IMR-90 (cell line): Measurements from ENCODE around the gene AKAP13.

Experiments
- BHLHE40 ChIP-seq: fragments of 150-350 bp; IDR thresholded peaks from 2 replicates; pipeline ENCODE4 v1.6.1; 2016; ENCODE audit warnings: mild to moderate bottlenecking, low read depth, low read length
- CHD1 ChIP-seq: IDR thresholded peaks from 2 replicates; pipeline ENCODE4 v1.6.1; 2012; ENCODE audit warnings: low read depth, low read length, improper control_type of control experiment
- FOS ChIP-seq: fragments of 150-350 bp; IDR thresholded peaks from 2 replicates; pipeline ENCODE4 v1.6.1; 2016; ENCODE audit warnings: low read depth, low read length
- MAFK ChIP-seq: IDR thresholded peaks from 2 replicates; pipeline ENCODE4 v1.6.1; 2012; ENCODE audit warnings: low read depth, low read length, improper control_type of control experiment
- MAZ ChIP-seq: IDR thresholded peaks from 2 replicates; pipeline ENCODE4 v1.6.1; 2012; ENCODE audit warnings: low read depth, mild to moderate bottlenecking, low read length, improper control_type of control experiment, moderate library complexity, borderline replicate concordance
- POLR2A ChIP-seq: IDR thresholded peaks from 2 replicates; pipeline ENCODE4 v1.6.1; 2012; ENCODE audit warnings: mild to moderate bottlenecking, low read depth, low read length
- RAD21 ChIP-seq: IDR thresholded peaks from 2 replicates; pipeline ENCODE4 v1.6.1; 2012; ENCODE audit warnings: low read length, improper control_type of control experiment
- RCOR1 ChIP-seq: IDR thresholded peaks from 2 replicates; pipeline ENCODE4 v1.6.1; 2012; ENCODE audit warnings: mild to moderate bottlenecking, low read length, improper control_type of control experiment; ENCODE audit not compliant: insufficient replicate concordance
- TF ChIP-seq, protein P1 (sequence below): conservative IDR thresholded peaks from 2 replicates; pipeline ENCODE4 v1.5.1; 2012; ENCODE audit warnings: mild to moderate bottlenecking, low read depth, low read length, improper control_type of control experiment
- TF ChIP-seq, protein P2 (sequence below): fragments of 150-350 bp; IDR thresholded peaks from 2 replicates; pipeline ENCODE4 v1.6.1; 2016; ENCODE audit warnings: low read depth, mild to moderate bottlenecking, low read length, moderate library complexity, borderline replicate concordance
- TF ChIP-seq, protein P3 (sequence below): fragments of 150-350 bp; IDR thresholded peaks from 2 replicates; pipeline ENCODE4 v1.6.1; 2017; ENCODE audit warnings: mild to moderate bottlenecking, antibody characterized with exemption, low read length, low read depth

DNA sequence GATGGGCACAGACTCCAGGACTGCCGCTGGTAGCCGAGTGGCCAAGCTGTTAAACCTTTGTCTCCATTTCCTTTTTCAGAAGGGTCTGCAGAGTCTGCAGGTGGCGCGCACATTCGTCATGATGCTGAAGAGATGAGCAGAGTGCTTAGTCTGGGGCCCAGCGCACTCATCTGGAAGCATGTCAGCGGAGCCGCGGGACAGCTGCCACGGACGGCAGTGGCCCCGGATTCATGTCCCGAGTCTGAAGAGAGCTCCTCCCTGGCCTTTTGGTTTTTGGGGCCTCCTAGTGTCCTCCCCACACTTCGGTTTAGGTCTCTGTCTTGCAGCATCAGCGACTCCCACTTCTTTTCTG is 371.7 kb downstream of the AKAP13 start:
- TF ChIP-seq, protein P1, sequence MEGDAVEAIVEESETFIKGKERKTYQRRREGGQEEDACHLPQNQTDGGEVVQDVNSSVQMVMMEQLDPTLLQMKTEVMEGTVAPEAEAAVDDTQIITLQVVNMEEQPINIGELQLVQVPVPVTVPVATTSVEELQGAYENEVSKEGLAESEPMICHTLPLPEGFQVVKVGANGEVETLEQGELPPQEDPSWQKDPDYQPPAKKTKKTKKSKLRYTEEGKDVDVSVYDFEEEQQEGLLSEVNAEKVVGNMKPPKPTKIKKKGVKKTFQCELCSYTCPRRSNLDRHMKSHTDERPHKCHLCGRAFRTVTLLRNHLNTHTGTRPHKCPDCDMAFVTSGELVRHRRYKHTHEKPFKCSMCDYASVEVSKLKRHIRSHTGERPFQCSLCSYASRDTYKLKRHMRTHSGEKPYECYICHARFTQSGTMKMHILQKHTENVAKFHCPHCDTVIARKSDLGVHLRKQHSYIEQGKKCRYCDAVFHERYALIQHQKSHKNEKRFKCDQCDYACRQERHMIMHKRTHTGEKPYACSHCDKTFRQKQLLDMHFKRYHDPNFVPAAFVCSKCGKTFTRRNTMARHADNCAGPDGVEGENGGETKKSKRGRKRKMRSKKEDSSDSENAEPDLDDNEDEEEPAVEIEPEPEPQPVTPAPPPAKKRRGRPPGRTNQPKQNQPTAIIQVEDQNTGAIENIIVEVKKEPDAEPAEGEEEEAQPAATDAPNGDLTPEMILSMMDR, result no peak
- TF ChIP-seq POLR2A, result no peak
- no peak for TF ChIP-seq CHD1
- TF ChIP-seq BHLHE40, result no peak
- TF ChIP-seq, protein P2, sequence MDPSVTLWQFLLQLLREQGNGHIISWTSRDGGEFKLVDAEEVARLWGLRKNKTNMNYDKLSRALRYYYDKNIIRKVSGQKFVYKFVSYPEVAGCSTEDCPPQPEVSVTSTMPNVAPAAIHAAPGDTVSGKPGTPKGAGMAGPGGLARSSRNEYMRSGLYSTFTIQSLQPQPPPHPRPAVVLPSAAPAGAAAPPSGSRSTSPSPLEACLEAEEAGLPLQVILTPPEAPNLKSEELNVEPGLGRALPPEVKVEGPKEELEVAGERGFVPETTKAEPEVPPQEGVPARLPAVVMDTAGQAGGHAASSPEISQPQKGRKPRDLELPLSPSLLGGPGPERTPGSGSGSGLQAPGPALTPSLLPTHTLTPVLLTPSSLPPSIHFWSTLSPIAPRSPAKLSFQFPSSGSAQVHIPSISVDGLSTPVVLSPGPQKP, result no peak
- TF ChIP-seq RCOR1, result no peak
- no peak for TF ChIP-seq FOS
- TF ChIP-seq MAFK, result no peak
- TF ChIP-seq RAD21, result no peak
- TF ChIP-seq MAZ, result no peak
- TF ChIP-seq, protein P3, sequence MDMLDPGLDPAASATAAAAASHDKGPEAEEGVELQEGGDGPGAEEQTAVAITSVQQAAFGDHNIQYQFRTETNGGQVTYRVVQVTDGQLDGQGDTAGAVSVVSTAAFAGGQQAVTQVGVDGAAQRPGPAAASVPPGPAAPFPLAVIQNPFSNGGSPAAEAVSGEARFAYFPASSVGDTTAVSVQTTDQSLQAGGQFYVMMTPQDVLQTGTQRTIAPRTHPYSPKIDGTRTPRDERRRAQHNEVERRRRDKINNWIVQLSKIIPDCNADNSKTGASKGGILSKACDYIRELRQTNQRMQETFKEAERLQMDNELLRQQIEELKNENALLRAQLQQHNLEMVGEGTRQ, result no peak
